ENCODE data around the gene IL1RL2.

IL1RL2 gene

DNA sequence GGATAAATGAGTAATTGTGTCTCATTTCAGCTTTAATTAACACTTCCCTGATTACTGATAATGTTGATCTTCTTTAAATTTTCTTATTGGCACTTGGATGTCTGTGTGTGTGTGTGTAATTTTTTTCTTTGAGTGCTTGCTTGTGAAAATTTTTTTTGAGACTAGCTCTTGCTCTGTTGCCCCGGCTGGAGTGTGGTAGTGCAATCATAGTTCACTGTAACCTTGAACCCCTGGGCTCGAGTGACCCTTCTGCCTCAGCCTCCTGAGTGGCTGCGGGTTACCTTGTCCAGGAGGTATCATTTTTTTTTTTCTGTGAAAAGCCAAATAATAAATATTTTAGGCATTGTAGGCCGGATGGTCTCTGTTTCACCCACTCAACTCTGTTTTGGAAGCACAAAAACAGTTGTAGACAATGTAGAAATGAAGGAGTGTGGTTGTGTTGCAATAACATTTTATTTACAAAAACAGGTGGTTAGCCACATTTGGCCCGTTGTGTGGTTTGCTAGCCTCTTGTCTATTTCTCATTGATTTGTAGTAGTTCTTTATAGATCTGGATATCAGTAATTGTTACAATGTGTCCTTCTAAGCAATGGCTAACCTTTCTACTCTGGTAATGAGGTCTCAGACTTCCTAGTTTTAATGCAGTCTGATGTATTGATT lies 7.9 kb downstream of the IL1RL2 start:
- DNase-seq (ENCODE audit: low read depth in 3 of 3), result no peak

DNA sequence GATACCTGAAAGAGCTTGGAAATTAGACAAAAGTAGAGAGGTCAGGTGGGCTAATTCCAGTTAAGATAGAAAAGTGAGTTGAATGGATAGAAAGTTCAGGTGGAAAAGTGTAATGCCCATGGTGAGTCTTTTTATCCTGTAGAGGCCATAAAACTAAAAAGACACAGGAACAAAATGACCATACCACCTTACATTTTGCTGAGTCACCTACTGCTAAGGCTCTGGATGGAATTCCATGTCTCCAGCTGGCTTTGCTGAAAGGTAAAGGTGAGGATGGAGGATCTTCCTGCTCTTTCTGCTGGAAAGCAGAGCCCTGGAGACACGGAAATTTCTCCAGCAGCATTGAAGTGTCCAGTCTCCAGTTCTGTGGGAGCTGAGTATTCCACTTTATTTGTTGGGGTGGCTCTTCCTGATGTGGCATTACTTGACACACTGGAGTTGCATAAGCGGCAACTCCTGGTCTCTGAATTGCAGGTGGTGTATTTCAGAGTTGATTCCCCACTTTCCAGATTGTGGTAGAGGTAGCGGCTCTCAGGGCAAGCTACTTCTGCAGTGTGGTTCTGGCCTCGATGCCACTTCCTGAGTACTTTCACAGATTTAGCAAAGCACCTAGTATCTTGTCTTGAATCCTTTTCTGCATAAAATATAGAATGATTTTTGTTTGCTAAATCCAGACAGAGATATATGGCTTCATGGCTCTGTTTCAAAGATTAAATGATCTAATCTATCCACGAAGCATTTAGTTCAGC lies 10.7 kb downstream of the IL1RL2 start:
- no peak for DNase-seq (ENCODE audit: low read depth in 3 of 3)

DNA sequence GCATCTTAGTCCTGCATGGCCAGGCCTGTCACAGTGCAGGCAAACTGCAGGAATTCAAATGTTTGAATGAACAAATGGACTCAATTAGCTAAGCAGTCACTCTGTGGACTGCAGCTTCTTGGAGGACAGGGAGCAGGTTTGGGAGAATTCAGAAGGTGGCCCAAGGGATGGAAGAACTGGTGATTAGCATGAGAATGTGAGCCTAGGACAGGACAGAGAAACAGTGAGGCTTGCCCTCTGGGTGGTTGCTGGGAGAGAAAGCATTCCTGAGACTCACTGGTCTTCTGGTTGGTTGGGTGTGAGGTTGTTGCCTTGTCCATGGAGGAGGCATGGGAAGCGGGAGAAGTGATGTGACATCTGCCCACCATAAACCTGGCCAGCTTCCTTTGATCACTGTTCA lies 13.7 kb downstream of the IL1RL2 start:
- no peak for DNase-seq (ENCODE audit: low read depth in 3 of 3)

DNA sequence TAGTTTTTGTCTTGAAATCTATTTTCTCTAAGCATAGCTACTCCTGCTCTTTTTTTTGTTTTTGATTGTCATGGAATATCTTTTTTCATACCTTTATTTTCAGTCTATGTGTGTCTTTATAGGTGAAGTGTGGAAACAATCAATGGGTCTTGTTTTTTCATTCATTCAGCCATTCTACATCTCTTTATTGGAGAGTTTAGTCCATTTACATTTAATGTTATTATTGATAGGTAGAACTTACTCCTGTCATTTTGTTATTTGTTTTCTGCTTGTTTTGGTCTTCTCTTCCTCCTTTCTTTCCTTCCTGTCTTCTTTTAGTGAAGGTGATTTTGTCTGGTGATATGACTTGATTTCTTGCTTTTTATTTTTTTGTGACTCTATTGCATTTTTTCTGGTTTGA lies 17.8 kb downstream of the IL1RL2 start:
- no peak for DNase-seq (ENCODE audit: low read depth in 3 of 3)

DNA sequence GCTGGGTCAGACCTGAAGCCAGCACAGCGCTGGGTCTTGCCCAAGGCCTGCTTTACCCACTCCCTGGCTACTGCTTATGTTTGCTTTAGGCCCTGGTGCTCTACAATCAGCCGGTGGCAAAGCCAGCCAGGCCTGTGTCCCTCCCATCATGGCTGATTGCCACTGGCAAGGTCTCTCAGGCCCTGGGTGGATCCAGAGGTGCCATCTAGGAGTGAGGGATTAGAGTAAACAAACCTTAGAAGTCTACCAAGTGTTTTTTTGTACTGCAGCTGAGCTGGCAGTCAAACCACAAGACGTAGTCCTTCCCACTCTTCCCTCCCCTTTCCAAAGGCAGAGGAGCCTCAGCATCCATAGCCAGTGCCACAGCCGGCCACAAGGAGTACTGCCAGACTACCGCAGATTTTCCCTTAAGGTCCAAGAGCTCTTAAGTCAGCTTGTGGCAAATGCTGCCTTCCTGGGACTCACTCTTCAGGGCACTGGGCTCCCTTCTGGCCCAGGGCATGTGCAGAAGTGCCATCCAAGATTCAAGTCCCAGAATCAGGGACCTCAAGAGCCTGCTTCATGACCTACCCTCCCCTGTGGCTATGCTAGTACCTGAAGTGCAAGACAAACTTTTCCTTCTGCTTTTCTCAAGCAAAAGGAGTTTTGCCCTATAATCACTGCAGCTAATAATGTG lies 20.0 kb downstream of the IL1RL2 start:
- no peak for DNase-seq (ENCODE audit: low read depth in 3 of 3)

DNA sequence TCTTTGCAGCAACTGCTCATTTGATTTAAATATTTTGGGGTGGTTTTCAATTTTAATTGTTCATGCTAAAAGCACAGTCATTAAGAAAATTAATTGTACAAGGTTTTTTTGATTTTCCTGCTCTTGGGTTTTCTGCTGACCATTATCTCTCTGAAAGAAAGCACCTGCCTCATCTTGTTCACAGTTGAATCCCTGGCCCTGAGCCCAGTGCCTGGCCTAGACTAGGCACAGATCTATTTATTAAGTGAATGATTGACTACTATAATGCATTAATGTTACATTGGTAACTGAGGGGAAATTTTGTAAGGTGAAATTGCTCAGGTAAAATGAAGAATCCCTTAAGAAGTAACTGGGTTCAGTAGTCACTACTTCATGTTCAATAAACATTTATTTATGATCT lies 22.0 kb downstream of the IL1RL2 start:
- DNase-seq (ENCODE audit: low read depth in 3 of 3), result no peak

DNA sequence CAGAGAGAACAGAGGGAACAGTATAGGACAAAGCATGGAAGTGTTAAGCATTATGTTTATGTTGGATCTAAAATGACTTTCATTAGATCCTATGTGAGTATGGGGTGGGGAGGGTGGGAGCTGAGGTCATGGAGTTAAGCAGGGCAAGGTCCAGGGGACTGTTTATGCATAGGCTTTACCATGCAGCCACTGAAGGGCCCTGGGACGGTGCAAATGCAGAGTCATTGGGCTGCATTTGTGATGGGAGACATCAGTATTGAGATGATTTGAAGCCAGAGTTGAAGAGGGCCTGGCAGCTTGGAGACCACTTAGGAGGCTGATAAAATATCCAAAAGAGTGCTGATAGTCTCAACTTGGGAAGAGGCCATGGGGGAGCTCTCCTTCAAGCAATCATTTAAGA lies 22.7 kb downstream of the IL1RL2 start:
- no peak for DNase-seq (ENCODE audit: low read depth in 3 of 3)

DNA sequence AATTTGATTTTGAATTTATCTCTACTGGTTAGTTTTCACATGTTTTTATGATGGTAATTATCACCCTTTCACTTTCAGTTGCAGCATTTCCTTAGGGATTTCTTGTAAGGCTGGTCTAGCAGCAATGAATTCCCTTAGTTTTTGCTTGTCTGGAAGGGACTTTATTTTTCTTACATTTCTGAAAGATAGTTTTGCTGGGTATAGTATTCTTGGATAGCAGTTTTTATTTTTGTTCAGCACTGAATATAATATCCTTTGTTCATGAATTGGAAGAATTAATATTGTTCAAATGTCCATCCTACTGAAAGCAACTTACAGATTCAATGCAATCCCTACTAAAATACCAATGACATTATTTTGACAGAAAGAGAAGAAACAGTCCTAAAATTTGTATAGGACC lies 30.2 kb downstream of the IL1RL2 start:
- DNase-seq (ENCODE audit: low read depth in 3 of 3), result no peak

DNA sequence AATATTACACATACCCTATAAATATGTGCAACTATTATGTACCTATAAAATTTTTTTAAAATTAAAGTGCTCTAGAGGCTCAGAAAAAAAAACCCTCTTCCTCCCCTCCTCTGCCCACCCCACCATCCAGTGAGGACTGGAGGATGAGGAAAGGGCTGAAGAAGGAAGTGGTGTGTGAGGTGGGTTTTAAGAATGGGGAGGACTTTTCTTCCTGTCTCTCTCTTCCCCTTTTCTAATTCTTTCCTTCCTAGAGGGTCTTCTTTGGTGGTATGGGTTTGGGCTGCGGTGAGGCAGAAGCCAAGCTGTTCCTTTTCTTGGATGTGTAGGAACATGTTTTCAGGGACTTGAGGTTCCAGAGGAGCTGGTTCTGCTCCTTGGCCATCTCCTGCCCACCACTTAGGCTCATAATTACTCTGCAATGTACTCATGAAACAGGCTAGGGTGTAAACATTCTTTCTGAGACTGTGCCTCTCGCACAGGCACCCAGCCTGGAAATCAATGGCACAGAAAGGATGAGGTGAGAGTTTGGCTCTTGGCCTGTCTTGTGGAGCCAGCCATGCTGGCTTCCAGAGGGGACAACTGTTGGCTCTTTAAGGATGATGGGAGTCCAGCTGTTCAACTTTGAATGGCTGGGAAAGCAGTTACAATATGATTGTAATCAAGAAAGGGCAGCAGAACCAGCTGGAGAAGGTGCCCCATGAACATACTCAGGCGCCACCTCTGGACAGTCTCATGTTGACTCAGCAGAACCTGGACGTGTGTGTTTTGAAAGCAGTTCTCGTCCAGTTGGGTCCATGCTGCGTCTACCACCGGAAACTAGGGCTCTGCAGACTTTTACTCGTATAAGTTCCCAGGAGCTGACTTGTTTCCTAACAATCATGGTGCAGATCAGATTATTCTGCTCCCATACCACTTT lies 38.3 kb downstream of the IL1RL2 start:
- DNase-seq (ENCODE audit: low read depth in 3 of 3), result no peak

DNA sequence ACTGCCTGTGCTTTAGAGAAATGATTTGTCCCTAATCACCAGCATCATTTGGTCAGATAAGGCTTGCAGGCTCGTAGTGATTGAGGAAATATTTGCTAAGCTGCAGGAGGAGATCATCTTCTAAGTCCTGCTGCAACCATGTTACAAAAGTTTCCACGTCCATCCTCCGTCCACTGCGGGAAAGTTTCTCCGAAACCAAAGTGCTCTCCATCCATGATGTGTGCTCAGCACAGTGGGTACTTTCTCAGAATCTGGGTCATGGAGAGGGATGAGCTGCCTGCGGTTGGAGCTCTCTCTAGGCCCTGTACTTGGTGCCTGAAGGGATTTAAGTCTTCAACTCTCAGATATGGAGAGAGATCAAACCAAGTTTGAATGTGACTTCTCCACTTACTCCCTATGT lies 39.3 kb downstream of the IL1RL2 start:
- no peak for DNase-seq (ENCODE audit: low read depth in 3 of 3)

DNA sequence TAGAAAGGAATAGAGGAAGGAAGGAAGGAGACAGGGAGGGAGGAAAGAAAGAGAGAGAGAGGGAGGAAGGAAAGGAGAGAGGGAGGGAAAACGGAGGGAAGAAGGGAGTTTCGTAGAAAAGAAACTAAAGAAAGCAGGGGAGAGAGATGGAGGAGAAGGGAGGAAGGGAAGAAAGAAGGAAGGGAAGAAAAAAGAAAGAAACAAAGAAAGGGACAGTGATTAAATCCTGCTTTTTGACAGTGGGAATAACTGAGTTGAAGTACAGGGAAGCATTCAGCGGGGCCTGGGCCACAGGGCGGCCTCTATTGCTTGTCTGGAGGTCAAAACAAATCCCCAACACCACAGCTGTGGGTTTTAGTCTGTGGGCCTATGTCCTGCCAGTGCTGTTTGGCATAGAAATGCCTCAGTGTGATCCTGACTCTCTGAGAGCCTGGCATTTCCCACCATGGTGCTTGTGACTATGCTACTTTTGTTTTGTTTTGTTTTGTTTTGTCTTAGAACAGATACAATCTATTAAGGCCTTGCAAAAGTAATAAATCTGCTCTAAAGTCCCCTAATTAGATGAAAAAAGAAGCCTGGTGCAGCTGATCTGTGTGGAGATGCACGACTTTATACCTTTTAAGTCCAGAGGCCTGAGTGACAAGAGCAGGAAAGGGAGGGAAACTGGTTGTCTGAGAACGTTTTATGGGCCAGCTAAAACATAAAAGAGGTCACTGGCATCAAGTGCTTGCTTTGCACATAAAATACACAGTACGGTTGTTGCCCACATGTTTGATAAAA lies 40.0 kb downstream of the IL1RL2 start:
- DNase-seq (ENCODE audit: low read depth in 3 of 3), result no peak

DNA sequence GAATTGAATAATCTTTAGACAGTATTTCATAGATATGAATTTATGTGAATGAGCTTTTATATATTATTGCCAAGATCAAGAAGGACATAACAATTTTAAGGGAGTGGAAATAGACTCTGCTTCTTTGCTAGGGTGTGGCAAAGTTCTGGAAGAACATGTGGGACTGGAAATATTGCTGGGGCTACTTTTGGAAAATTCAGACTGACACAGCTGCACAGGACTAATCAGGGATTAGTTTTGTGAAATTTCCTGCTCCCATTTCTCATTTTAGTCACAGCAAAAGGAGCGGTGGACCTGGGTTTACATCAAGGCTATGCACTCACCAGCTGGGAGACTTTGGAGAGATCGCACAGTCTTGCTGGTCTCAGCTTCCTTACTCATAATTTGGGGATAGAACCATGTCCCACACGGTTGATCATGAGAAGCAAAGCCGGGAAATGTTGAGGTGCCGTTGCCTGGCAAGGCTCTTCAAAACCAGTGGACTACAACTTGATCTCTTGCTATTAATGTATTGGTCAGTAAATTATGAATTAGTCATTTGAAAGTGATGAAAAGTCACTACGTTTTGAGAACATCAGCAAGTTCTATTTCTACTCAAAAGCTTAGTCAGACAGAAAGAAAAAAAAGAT lies 42.4 kb downstream of the IL1RL2 start:
- no peak for DNase-seq (ENCODE audit: low read depth in 3 of 3)

DNA sequence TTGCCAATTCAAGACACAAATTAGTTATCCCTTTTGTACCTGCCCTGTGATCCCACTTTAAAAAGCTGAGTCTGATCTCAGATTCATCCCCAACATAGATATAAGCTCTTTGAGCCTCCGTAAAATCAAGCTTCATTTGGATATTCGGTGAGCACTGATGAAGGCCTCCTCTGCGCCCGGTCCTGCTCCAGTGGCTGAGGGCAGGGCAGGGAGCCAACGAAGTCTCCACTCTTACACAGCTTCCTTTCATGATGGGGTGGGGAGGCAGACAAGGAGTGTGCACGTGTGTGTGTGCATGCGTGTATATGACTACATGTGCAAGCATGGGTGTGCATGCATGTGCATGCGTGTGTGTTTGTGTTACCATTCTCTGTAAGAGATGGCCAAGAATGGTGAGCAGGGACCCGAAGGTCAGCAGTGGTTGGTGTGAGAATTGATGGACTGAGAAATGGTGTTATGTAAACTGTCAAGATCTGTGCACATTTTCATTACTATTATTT lies 43.6 kb downstream of the IL1RL2 start:
- DNase-seq (ENCODE audit: low read depth in 3 of 3), result no peak

DNA sequence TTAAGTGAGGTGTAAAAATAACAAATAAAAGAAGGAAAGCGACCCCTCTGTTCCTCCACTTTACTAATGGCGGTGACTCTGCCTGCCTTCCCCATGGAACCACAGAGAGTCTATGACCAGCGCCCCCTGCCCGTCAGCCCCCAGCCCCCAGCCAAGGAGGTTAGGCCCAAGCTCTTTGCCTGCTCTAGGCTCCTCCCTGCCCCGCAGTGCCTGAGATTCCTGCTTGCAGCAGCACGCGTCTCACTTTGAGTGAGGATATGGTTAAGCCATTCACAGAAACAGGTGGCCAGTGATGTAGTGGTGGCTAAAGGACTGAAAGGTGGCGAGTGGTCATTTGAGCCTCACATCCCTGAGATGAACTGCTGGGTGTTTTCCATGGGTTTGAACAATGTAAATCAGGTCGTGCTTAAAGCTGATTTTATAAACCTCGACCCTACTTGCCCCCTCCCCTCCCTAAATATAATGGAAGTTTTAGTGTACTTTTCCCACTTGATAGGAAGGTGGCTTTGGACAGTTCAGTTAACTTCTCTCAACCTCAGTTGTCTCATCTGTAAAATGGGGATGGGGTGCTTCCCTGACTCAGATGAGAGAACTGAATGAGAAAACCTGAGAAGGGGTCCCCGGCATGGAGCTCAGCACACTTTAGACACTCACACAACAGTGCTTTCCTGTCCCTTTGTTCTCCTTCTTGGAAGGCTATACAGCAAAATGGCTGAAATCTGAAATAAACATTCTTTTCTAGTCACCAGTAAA lies 46.5 kb downstream of the IL1RL2 start:
- no peak for DNase-seq (ENCODE audit: low read depth in 3 of 3)

DNA sequence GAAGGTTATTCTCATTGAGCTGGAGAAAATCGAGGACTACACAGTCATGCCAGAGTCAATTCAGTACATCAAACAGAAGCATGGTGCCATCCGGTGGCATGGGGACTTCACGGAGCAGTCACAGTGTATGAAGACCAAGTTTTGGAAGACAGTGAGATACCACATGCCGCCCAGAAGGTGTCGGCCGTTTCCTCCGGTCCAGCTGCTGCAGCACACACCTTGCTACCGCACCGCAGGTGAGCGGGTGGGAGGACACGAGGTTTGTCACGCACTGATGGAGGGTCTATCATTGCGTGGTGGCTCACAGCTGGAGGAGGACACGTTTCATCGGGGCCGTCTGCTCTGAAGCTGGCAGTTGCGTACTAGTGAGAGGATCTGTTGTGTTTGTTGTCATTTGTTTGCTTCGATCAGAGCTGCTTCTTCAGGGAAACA lies 48.2 kb downstream of the IL1RL2 start:
- no peak for DNase-seq (ENCODE audit: low read depth in 3 of 3)

DNA sequence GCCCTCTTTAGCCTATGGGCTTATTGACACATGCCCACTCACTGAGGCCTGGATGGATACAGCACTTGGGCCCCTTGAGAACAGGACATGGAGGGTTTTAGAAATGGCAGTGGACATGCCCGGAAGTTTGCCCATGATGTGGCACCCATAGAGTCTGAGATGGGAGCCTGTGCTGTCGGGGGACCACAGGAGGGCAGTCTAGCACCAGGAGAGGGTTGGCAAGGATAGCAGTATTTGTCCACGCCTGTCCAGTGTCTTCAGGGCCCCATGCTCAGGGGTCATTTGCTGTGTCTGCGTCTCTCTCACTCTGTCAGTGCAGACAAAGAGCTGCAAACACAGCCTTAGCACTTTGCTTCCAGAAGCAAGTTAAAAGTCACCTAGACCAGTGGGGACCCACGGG lies 48.7 kb downstream of the IL1RL2 start:
- DNase-seq (ENCODE audit: low read depth in 3 of 3), result no peak

DNA sequence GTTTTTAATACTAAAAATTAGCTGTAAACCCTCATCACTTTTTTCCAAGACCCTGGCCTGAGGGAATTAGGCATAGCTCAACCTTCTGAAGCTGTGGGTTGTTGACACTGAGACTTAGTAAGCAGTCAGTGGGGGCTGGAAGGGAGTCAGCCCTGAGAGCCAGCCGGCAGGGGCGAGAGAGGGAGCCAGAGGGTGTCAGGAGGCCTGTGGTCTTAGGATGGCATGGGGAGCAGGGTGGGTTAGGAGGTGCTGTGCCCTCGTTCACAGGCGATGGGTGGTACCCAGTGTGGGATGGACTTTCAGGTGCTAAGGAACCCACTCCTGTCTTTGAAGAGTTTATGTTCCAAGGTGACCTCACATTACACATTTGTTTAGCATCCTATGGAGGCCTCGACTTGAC lies 49.3 kb downstream of the IL1RL2 start:
- no peak for DNase-seq (ENCODE audit: low read depth in 3 of 3)

DNA sequence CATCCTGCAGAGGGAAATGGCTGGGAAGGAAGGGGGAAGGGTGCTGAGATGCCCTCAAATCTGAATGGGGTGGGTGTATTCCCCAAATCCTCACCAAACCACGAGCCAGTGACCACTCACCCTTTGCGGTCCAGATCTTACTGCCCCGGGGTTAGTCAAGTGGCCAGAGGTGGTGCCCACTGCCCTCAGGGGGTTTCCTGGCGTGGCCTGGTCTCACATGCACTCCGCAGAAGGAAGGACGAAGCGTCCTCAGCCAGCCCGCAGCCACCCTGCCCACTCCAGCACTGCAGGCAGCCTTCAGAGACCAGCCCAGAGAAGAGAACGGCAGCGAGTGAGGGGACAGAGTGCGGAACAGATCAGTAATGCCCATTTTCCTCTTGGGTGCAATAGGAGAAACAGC lies 50.4 kb downstream of the IL1RL2 start:
- DNase-seq (ENCODE audit: low read depth in 3 of 3), result no peak

DNA sequence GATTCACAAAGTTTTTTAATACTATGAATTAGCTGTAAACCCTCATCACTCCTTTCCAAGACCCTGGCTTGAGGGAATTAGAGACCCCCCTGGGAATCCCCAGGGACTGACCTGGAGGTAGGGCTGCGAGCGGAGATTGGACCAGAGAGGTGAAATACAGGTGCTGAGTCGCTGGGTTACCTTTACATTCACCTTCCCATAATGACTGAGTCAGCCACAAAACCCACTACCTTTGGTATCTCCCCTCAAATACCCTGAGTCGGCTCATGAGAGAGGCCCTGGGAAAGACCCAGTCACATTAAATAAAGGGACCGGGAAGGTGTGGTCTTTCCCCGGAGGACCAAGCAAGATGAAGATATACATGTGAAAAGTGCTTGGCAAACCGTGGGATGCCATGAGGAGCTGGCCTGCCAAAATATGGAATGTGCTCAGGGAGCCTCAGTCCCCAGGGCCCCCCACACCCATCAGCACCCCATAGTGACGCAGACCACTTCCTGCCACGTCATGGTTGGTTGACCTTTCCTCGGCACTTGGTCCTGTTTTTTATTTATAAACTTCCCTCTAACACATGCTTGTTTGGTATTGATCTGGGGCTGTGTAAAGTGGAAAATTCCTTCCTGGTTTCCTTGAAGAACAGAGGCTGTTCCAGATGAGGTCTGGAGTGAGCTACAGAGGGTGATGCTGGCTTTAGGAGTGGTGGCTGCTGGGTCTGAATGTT lies 51.4 kb downstream of the IL1RL2 start:
- DNase-seq (ENCODE audit: low read depth in 3 of 3), result peak in 1 of 3 experiments; percentile 37
